Dermis blood vessel endothelial cell (primary cell): ENCODE measurements around the gene SEPTIN12. TPM values are rescaled to one million over a fixed set of nuclear protein-coding genes. Genes with fewer than 3 reads are reported as not detected.
"Not testable (repeated sequence)": the region's sequence is repeated elsewhere in the genome, so short reads cannot be mapped to it uniquely, and the experiment has no call there.

Experiments
- DNase-seq: peaks from one replicate; pipeline ENCODE4 v3.0.0; 2010
- total RNA-seq: library from RNA; depleted of rRNA; stranded (reverse); fragments of >200 nt; gene quantifications from 2 replicates; pipeline ENCODE4 v1.2.3, GENCODE V29; 2014

The SEPTIN12 gene
- total RNA-seq, 1 donor from 2014 or later, result not detected

DNA sequence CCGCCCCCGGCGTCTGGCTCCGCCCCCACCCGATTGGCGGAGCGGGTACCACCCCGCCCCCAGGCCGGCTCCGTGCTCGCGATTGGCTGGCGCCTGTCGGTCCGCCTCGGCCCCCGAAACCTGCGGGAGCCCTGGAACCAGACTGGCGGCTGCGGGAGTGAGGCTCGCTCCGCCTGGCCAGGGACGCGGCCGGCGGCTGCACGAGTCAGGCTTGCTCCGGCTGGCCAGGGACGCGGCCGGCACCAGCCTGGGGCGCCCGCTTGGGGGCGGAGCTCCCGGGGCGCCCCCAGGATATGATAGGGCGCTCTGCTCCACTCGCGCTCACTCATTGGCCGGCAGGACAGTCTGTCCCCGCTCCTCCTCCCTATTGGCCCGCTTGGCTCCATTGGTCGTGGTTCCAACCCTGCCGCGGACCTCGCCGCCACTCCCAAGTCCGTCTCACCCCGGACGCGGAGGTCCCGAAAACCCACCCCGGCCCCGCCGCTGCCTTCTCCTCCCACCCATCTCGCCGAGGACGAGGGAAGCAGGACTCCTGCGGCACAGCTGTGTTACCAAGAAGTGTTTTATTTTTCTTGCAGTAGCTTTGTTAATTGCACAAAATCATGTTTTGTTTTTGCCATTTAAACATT is 14.6 kb upstream of the SEPTIN12 start:
- peak; percentile 92 for DNase-seq

DNA sequence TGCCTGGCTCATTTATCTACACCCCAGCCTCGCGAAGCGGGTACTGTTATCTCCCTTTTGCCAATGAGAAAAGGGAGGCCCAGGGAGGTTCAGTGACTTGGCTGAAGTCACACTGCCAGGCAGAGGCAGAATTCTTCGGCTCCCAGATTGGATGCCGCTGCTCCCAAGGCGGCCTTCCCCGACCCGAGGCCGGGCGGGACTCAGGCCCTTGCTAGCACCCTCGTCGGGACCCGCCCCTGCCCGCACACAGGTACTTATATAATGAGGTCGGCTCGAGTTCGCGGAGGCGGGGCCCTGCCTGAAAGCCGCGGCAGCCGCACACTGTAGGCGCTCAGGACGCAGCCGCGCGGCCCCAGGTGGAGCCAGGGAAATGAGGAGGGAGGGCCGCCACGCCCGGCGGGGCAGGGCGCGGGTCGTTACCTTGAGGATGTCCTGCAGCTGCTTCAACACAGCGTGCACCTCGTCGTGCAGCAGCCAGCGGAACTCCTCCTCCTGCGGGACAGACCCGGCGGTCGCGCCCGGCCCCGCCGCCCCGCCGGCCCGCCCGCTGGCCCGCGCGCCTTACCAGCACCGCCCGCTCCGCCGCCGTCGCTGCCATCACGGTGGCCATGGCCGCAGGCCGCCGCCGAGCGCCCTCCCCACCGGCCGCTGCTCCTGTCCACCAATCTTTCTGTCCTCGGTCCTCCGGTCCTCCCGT is 14.0 kb upstream of the SEPTIN12 start, which contains the start of gene ROGDI:
Gene ROGDI (minus strand): TSS at position 672 of the 697 bp plus-strand sequence. CDS start 62 bp downstream, at position 610.
- peak; percentile 46 for DNase-seq

GRCh38 chr16:4801051-4801961 is 13.2 kb upstream of the SEPTIN12 start:
- DNase-seq, result no peak

- no peak for DNase-seq
These were observed 12.3 kb upstream of the SEPTIN12 start for GRCh38 chr16:4800290-4801041.

GRCh38 chr16:4799171-4799855 is 11.2 kb upstream of the SEPTIN12 start:
- DNase-seq, result no peak

DNA sequence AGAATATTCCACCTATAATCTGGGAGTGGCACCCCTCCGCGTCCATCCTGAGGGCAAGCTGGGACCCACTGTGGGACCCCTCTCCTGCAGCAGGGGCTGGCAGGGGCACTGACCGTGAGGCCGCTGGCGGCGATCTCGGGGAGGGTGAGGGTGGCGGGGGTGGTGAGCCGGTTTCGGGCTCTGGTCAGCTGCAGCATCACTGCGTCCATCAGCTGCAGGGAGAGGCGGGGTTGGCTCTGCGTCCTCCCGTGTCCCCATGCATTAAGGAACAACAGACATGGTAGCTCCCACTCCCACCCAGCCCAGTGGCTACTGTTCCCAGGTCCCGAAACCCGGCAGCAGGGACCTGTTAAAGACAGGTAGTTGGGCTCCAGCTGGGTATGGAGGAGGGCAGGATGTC is 10.3 kb upstream of the SEPTIN12 start:
- DNase-seq, result no peak

- no peak for DNase-seq
These were observed 9.7 kb upstream of the SEPTIN12 start for GRCh38 chr16:4797805-4798252.

- DNase-seq, result no peak
These were observed 9.0 kb upstream of the SEPTIN12 start for GRCh38 chr16:4796982-4797804.

- DNase-seq, result no peak
These were observed 7.9 kb upstream of the SEPTIN12 start for GRCh38 chr16:4795828-4796572.

- DNase-seq, result no peak
These were observed 7.2 kb upstream of the SEPTIN12 start, which contains the start of gene SMIM22 for GRCh38 chr16:4795181-4795827. Gene SMIM22, plus strand, starts transcription at chr16:4795369. Its CDS starts 366 bp downstream, at chr16:4795735.

DNA sequence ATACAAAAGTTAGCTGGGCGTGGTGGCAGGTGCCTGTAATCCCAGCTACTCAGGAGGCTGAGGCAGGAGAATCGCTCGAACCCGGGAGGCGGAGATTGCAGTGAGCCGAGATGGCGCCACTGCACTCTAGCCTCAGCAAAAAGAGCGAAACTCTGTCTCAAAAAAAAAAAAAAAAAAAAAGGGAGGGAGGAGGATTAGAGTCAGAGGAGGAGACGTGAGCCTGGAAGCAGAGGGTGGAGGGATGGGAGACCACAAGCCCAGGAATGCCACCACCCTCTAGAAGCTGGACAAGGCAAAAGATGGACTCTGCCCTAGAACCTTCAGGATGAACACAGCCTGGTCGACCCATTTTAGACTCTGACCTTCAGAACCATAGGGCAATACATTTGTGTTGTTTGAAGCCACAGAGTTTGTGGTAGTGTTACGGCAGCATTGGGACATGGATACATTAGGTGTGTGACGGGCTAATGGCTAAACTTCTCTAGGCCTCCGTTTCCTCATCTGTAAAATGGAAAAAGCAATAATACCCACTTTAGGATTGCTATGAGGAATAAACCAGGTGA is 4.9 kb upstream of the SEPTIN12 start:
- no peak for DNase-seq

DNA sequence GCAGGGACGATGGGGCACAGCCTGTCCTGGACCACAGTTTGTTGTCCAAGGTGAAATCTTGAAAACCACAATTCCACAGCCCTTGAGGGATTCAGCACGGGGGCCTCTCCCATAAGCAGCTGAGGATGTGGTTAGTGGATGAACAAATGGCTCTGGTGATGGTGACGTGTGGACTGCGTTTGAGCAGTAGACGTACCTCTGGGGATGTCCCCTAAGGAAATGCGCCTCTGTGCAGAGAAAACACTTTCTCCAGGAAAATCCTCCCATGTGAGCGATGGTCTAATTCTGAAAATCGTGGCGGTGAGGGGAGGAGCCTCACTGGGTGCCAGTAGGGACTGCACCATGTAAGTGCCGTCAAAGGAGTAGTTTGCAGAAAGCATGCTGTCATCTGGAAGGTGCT is 2.7 kb upstream of the SEPTIN12 start:
- no peak for DNase-seq

DNA sequence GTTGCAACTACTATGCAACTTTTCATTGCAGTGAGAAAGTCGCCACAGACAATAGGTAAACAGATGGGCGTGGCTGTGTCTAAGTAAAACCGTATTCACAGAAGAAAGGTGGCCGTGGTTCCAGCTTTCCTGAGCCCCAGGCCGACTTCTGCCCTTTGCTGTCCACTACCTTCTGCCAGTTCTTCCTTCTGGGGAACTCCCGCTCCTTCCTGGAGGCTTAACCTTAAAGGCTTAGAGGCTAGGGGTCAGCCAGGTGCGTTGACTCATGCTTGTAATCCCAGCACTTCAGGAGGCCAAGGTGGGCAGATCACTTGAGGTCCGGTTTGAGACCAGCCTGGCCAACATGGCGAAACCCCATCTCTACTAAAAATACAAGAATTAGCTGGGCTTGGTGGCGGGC is 2.1 kb upstream of the SEPTIN12 start:
- no peak for DNase-seq

GRCh38 chr16:4788910-4789309 is 765 bp upstream of the SEPTIN12 start:
- DNase-seq, result no peak

- DNase-seq, result no peak
These were observed 344 bp upstream of the SEPTIN12 start for GRCh38 chr16:4788489-4788889.

DNA sequence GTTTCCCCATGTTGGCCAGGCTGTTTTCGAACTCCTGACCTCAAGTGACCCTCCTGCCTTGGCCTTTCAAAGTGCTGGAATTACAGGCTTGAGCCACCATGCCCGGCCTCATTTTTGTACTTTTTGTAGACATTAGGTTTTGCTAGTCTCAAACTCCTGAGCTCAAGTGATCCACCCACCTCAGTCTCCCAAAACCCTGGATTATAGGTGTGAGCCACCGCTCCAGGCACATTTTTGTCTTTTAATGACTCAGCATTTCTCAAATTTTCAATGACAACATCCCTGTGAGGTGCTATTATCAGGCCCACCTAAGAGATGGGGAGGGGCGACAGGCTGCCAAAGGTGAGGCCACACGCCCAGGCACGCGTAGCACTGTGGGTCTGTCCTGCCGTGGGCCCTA is 1.1 kb downstream of the SEPTIN12 start:
- DNase-seq, result no peak

DNA sequence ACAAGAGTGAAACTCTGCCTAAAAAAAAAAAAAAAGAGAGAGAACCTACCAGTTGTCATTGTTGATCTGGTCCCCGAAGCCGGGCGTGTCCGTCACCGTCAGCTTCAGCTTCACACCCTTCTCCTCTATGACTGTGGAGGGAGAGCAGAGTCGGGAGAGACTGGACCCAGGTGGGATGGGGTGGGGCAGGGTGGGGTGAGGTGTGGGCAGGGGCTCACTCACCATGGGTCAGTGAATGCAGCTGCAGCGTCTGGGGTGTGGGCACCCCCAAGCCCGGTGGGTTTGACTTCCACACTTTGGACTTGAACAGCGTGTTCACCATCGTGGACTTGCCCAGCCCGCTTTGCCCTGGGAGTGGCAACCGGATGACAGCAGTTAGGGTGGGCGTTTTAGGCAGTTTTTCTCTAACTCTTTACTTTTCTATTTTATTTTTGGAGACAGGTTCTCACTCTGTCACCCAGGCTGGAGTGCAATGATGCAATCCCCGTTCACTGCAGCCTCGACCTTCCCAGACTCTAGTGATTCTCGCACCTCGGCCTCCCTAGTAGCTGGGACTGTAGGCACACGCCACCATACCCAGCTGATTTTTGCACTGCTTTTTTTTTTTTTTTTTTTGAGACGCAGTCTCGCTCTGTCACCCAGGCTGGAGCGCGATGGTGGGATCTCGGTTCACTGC is 2.2 kb downstream of the SEPTIN12 start:
- no peak for DNase-seq

GRCh38 chr16:4784444-4784987 is 3.6 kb downstream of the SEPTIN12 start:
- not testable (repeated sequence) for DNase-seq
